GM13976 (cell line): ENCODE results near the gene L3MBTL4.

ENCODE experiments used
- DNase-seq: peaks from one replicate; pipeline ENCODE4 v3.0.0; 2012; ENCODE audit warnings: low spot score
- CTCF ChIP-seq: IDR thresholded peaks from 2 replicates; pipeline ENCODE4 v1.5.1; 2012; ENCODE audit warnings: borderline replicate concordance, mild to moderate bottlenecking; ENCODE audit not compliant: insufficient read depth; ENCODE audit errors: extremely low read depth, missing control alignments, control extremely low read depth
- in situ Hi-C: fragments of 300-500 bp; cut with MboI; formaldehyde crosslinking; loops from one replicate; pipeline ENCODE4 v1.12.0; 2022; ENCODE audit warnings: low sequenced_read_pairs, mixed read lengths, inconsistent platforms; ENCODE audit not compliant: unreplicated experiment

L3MBTL4 gene

DNA sequence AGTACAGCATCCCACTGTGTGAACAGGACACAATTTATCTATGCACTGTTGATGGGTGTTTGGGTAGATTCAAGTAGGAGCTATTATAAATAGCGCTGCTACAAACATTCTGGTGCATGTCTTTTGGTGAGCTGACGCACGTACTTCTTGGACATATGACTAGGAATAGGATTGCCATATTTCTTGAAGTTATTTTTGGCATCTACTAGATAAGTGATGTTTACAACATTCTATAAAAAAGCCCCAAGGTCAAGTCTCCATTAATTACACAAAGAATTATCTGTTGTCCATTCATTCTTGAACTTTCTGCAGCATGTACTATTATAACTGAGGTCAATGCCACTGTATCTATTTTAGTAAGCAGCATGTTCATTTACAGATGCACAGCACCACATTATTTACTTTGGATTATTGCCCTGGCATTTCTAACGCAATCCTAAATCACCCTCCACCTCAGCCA lies 293.9 kb downstream of the L3MBTL4 start:
- no peak for DNase-seq
- no peak for TF ChIP-seq CTCF
- in situ Hi-C loops, result no loop called here

DNA sequence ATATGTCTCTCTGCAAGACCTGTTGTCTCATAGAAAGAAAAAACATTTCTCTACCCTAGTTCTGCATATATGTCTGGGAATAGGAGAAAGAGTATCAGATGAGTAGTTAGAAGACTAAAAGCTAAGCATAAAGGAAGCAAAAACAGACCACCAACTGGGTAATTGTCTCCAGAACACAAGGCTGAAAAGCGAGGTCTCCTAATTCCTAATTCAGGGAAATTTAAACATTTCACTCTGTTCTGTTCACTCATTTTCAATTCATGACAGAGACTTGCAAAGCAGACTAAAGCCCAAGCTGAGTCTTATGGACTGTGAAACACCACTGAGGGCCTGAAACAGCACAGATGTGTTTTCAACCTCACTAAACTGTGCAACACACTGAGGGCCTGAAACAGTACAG lies 294.9 kb downstream of the L3MBTL4 start:
- TF ChIP-seq CTCF, result no peak
- no peak for DNase-seq
- in situ Hi-C loops, result no loop called here

DNA sequence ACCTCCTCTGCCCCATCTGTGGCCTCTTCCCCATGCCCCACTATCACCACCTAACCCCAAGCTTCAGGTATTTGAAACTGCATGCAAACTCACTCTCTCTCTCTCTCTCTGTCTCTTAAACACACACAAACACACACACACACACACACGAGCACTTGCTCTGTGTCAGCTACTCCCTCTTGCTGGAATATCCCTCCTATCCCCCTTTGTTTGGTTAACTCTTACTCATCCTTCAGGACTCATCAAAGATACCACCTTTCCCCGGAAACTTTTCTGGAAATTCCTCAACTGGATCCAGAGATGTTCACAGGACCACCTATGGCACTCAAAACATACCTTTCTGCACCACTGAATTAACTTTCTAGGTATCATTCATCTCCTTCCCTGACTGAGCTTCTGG lies 296.6 kb downstream of the L3MBTL4 start:
- in situ Hi-C loops, result no loop called here
- DNase-seq, result no peak
- no peak for TF ChIP-seq CTCF

GRCh38 chr18:6115710-6116109 lies 299.0 kb downstream of the L3MBTL4 start:
- TF ChIP-seq CTCF, result no peak

DNA sequence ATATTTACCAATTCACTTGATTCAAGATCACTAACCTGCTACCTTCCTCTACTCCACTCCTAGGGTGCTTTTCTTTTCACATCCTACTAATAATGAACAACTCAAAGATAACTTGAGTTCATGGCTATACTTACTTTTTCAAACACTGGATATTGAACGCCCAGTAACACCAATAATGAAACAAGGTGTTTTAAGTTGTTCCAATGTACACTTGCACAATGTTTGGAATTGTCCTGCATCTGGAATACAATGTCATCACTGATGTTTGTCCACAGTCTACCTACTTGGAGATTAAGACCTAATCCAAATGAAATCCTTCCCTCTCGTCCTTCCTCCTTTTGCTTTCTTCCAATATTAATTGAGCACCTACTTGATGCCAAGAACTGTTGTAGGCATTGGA lies 301.1 kb downstream of the L3MBTL4 start:
- in situ Hi-C loops, result no loop called here
- no peak for TF ChIP-seq CTCF
- no peak for DNase-seq

More at GRCh38 chr18:6115710-6116109, 299.0 kb downstream of the L3MBTL4 start:
- in situ Hi-C loops, result no loop called here
- DNase-seq, result no peak

- DNase-seq, result no peak
- in situ Hi-C loops, result no loop called here
- TF ChIP-seq CTCF, result no peak
Measured at GRCh38 chr18:6111726-6112125, 303.0 kb downstream of the L3MBTL4 start.

GRCh38 chr18:6109743-6110142 lies 305.0 kb downstream of the L3MBTL4 start:
- no peak for TF ChIP-seq CTCF
- DNase-seq, result no peak
- in situ Hi-C loops, result no loop called here
